Nephron progenitor cell (in vitro differentiated cells): Measurements from ENCODE around the gene IFT57.

Source experiments
- DNase-seq: peaks from one replicate; pipeline ENCODE4 v3.0.0; 2021
- H3K27ac Mint-ChIP-seq: 2 replicates; pipeline ENCODE4 v1.8.0; 2021; ENCODE audit warnings: mild to moderate bottlenecking, moderate library complexity, mixed read lengths
- H3K27me3 Mint-ChIP-seq: 2 replicates; pipeline ENCODE4 v1.8.0; 2021; ENCODE audit warnings: mild to moderate bottlenecking, low read depth, mixed read lengths; ENCODE audit not compliant: poor library complexity
- H3K36me3 Mint-ChIP-seq: 2 replicates; pipeline ENCODE4 v1.8.0; 2021; ENCODE audit warnings: low read depth, mixed read lengths
- H3K4me1 Mint-ChIP-seq: 2 replicates; pipeline ENCODE4 v1.8.0; 2021; ENCODE audit warnings: mixed read lengths
- H3K4me3 Mint-ChIP-seq: 2 replicates; pipeline ENCODE4 v1.8.0; 2021; ENCODE audit warnings: mild to moderate bottlenecking, moderate library complexity, mixed read lengths
- H3K9me3 Mint-ChIP-seq: 2 replicates; pipeline ENCODE4 v1.8.0; 2021; ENCODE audit warnings: mild to moderate bottlenecking, moderate library complexity, mixed read lengths
- TF ChIP-seq, protein P1 (sequence below): fragments of 200-600 bp; sonication (generic); IDR thresholded peaks from 2 replicates; pipeline ENCODE4 v1.5.0; 2021; ENCODE audit warnings: antibody characterized with exemption

The IFT57 gene

DNA sequence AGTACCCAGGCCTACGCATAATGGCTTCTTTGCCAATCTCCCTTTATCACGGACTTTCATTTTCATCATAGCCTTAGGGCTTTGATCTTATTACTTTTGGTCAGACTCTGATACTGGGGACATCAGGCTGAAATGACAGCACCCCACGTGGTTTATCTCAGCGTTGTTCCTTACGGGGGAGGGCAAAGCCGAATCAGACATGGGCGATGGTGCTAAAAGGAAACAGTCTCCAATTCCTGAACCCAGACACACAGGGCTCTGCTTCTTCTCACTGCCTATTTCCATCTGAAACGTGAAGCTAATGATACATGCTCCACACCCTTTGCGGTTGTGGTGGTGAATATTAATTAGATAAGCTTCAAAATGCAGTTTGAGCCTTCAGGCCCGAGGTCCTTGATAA is 72.0 kb downstream of the IFT57 start:
- Mint-ChIP-seq H3K36me3 (no peaks in the 10 kb centered on the region), H3K27ac (no peak overlapping the region), H3K4me3 (no peak overlapping the region), H3K9me3 (peaks cover 4% of the 10 kb centered on the region), H3K4me1 (peaks cover 24% of the 10 kb centered on the region), H3K27me3 (peaks cover 7% of the 10 kb centered on the region)
- DNase-seq = no peak
- TF ChIP-seq, protein P1, sequence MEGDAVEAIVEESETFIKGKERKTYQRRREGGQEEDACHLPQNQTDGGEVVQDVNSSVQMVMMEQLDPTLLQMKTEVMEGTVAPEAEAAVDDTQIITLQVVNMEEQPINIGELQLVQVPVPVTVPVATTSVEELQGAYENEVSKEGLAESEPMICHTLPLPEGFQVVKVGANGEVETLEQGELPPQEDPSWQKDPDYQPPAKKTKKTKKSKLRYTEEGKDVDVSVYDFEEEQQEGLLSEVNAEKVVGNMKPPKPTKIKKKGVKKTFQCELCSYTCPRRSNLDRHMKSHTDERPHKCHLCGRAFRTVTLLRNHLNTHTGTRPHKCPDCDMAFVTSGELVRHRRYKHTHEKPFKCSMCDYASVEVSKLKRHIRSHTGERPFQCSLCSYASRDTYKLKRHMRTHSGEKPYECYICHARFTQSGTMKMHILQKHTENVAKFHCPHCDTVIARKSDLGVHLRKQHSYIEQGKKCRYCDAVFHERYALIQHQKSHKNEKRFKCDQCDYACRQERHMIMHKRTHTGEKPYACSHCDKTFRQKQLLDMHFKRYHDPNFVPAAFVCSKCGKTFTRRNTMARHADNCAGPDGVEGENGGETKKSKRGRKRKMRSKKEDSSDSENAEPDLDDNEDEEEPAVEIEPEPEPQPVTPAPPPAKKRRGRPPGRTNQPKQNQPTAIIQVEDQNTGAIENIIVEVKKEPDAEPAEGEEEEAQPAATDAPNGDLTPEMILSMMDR = no peak

DNA sequence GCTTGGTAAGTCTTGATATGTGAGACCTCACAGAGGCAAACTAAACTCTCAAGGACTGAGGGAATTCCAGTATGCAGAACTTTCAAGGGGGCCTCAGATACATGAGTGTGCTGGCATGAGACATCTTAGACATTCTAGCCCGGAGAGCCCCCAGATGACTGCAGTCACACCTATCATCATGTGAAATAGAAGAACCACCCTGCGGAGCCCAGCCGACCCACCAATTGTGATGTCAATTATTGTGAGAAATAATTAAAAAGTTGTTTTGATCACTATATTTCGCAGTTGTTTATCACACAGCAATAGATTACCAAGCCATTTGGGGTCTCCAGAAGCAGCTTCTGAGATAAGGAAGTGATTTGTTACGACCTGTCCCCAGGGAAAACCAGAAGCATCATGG is 76.1 kb downstream of the IFT57 start:
- peaks cover 7% of the 10 kb centered on the region for H3K27me3 Mint-ChIP-seq
- no peak overlapping the region for H3K4me3 Mint-ChIP-seq
- H3K36me3 Mint-ChIP-seq = no peaks in the 10 kb centered on the region
- no peak overlapping the region for H3K27ac Mint-ChIP-seq
- no peaks in the 10 kb centered on the region for H3K4me1 Mint-ChIP-seq
- DNase-seq = no peak
- TF ChIP-seq, protein P1 = no peak
- H3K9me3 Mint-ChIP-seq = peaks cover 7% of the 10 kb centered on the region

DNA sequence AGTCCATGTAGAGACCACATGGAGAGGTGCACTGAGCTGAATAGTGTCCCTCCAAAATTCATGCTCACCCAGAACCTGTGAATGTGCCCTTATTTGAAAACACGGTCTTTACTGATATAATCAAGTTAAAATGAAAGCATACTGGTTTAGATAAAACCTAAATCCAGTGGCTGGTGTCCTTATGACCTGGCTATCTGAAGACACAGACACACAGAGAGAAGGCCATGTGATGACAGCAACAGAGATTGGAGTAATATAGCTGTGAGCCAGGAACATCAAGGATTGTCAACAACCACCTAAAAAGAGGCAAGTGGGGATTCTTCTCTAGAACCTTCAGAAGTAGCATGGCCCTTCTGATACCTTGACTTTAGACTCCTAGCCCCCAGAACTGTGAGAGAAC is 76.6 kb downstream of the IFT57 start:
- Mint-ChIP-seq H3K4me3 (no peak overlapping the region), H3K27ac (no peak overlapping the region)

DNA sequence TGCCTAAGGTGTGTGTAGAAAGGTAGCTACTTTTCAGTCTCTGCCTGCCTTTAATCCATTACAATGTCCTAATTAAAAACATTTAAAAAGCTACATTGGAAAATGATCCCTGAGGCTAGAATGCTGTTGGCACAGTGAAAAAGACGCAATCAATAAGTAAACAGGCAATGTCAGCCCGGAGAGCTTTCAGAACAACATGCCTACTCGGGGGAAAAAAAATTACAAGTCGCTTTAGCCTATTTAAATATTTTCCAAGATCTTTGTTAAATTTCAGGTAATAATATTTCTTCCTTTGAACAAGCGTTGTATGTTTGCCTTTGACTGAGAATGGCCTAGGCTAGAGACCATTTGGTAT is 84.8 kb downstream of the IFT57 start:
- Mint-ChIP-seq H3K27ac (no peak overlapping the region), H3K36me3 (no peaks in the 10 kb centered on the region), H3K9me3 (no peaks in the 10 kb centered on the region), H3K27me3 (peaks cover 3% of the 10 kb centered on the region), H3K4me1 (peaks cover 29% of the 10 kb centered on the region), H3K4me3 (no peak overlapping the region)
- no peak for DNase-seq
- TF ChIP-seq, protein P1 = no peak

More for the DNA sequence above, 76.6 kb downstream of the IFT57 start:
- TF ChIP-seq, protein P1 = no peak
- H3K4me1 Mint-ChIP-seq = no peaks in the 10 kb centered on the region
- peaks cover 7% of the 10 kb centered on the region for H3K9me3 Mint-ChIP-seq
- H3K27me3 Mint-ChIP-seq = peaks cover 7% of the 10 kb centered on the region
- no peaks in the 10 kb centered on the region for H3K36me3 Mint-ChIP-seq
- DNase-seq = no peak

DNA sequence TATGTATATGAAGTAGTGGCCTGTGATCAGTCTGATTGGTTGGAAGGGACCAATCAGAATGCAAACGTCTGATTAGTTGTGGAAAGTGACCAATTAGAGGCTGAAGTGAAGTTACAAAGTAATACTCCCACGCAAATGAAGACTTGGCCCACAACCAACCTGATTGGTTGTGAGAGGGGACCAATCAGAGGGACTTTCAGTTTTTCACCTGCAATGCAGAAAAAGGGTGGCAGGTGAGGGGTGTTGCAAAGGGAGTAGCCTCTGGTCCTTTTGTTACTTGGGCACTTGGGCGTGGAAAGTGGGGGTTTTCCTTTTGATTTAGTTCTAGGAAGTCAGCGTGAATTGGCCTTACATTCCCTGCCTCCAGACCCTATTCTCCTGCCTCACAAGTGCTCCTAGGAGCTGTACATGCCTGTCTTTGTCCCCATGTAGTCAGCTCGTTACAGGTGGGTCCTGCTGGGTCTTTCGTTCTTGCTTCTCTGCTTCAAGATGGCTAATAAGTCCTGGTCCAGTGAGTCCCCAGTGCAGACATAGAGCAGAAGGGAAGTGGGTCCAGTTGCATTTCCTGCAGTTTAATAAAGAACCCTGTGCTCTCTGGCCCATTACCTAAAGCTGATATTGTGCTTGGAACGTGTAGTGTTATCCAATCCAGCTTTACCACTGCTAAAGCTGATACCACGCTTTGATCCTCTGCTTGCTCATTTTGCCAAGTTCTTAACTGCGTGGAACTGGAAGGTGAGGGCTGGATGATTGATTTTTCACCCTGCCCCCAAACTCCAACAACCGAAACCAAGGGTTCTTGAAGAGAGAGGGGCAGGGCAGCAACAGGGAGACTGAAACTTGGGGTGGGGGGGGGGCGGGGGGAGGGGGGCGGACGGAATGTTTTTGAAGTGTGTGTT is 85.4 kb downstream of the IFT57 start:
- DNase-seq = no peak
- Mint-ChIP-seq H3K4me3 (no peak overlapping the region), H3K36me3 (no peaks in the 10 kb centered on the region), H3K27me3 (peaks cover 3% of the 10 kb centered on the region), H3K4me1 (peaks cover 30% of the 10 kb centered on the region), H3K27ac (no peak overlapping the region), H3K9me3 (no peaks in the 10 kb centered on the region)
- TF ChIP-seq, protein P1 = no peak

DNA sequence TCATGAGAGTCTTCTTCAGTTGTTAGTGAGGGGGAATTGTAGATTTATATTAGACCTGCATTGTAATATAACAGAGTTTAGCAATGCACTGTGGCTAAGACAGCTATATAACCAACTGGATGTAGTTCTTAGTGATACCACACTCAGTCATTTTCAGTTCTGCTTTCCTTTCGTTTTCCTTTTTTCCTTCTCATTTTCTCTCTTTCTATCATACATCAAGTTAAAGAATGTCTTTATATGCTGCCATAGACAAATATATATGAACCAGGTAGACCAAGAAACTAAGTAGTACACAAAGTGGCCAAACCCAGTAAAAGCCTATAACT is 87.7 kb downstream of the IFT57 start:
- Mint-ChIP-seq H3K4me3 (no peak overlapping the region), H3K4me1 (peaks cover 30% of the 10 kb centered on the region), H3K36me3 (no peaks in the 10 kb centered on the region), H3K27me3 (peaks cover 3% of the 10 kb centered on the region), H3K9me3 (no peaks in the 10 kb centered on the region), H3K27ac (no peak overlapping the region)
- no peak for DNase-seq
- TF ChIP-seq, protein P1 = no peak
